Ectodermal cell (in vitro differentiated cells): Measurements from ENCODE around the gene NBAS.

Experiments used
- H3K27ac ChIP-seq: 2 replicates; pipeline ENCODE4 v1.7.0; 2013; ENCODE audit warnings: mild to moderate bottlenecking, low read depth, low read length; ENCODE audit not compliant: insufficient read depth, poor library complexity, severe bottlenecking
- H3K27me3 ChIP-seq: 2 replicates; pipeline ENCODE4 v1.7.0; 2013; ENCODE audit warnings: mild to moderate bottlenecking, low read length; ENCODE audit not compliant: insufficient read depth, control insufficient read depth, poor library complexity, severe bottlenecking
- H3K36me3 ChIP-seq: one replicate; pipeline ENCODE4 v1.7.0; 2013; ENCODE audit warnings: low read length; ENCODE audit not compliant: control insufficient read depth, insufficient read depth
- H3K4me1 ChIP-seq: one replicate; pipeline ENCODE4 v1.7.0; 2013; ENCODE audit warnings: low read length; ENCODE audit not compliant: control insufficient read depth, insufficient read depth
- H3K4me3 ChIP-seq: 2 replicates; pipeline ENCODE4 v1.7.0; 2013; ENCODE audit warnings: low read depth, low read length, control low read depth; ENCODE audit not compliant: insufficient read depth
- H3K9me3 ChIP-seq: 2 replicates; pipeline ENCODE4 v1.7.0; 2013; ENCODE audit warnings: mild to moderate bottlenecking, low read length, moderate library complexity; ENCODE audit not compliant: control insufficient read depth
- WGBS, 2 experiments: methylation state at CpG; one replicate each; pipeline ENCODE4 v1.1.7; 2013; ENCODE audit warnings: missing lambda C conversion rate in 2 of 2; 5-methylcytosine and 5-hydroxymethylcytosine counted together

Gene NBAS

DNA sequence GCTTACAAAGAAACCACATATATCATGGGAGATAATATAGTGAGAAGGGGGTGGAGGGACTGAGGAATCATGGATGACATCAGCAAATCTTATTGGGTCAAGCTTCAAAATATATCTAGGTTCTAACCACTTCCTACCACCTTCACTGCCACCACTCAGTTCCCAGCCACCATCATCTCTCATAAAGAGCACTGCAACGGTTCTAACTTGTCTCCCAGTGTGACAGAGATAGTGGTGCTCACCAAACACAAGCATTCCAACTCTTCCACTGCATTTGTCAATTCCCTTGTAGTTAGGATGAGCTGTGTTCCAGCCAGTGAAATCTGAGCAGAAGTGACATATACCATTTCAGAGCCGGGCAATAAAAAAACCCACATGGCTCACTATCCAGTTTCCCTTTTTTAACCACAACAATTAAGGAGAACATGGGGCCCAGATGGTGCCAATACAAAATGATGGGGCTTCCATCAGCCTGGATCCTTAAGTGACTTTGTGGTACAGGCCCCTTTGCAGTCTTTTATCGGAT is 318.1 kb downstream of the NBAS start:
- 92 to 94% methylated on average over 3 of the region's 3 CpGs for WGBS, 2 experiments

DNA sequence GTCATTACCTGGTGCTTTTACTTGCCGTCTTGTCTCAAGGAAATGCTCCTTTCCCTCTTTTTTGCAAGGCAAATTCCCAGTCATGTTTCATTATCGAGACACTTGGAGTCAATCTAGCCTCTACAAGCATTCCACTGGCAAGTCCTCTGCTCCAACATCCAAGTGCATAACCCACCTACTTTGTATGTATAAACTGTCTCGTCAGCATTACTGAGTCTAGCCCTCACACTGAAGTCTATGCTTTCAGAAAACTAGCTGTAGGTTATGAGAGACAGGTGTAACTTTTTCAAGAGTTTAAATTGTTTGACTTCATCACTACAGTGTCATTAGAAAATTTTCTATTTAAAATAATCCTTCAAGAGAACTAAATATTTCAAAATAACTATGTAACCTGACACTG is 319.2 kb downstream of the NBAS start:
- Histone ChIP-seq H3K9me3 (no peaks in the 10 kb centered on the region), H3K27ac (no peak overlapping the region), H3K36me3 (no peaks in the 10 kb centered on the region), H3K27me3 (no peaks in the 10 kb centered on the region), H3K4me3 (no peak overlapping the region), H3K4me1 (no peaks in the 10 kb centered on the region)
- WGBS, 2 experiments = 76 to 79% methylated on average over 2 to 3 of the region's 3 CpGs

More for the DNA sequence above, 318.1 kb downstream of the NBAS start:
- Histone ChIP-seq H3K36me3 (no peaks in the 10 kb centered on the region), H3K27ac (no peak overlapping the region), H3K27me3 (no peaks in the 10 kb centered on the region), H3K9me3 (no peaks in the 10 kb centered on the region), H3K4me3 (no peak overlapping the region), H3K4me1 (no peaks in the 10 kb centered on the region)

DNA sequence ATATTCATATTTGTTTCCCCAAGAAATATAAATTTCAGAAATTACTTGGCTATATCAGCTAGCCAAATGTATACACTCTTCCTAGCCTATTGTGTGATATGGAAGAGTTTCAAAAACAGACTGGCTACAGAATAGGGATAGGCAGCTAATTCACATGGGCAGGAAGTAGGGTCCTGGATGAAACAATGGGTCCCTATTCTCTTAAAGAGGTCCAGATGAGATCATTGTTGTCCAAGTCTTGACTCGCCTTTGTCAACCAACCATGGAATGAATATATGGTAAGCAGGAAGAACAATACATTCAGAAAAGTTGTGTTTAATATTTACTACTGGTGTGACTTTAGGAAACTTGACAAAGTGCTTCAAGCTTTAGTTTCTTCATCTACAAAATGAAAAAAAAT is 319.9 kb downstream of the NBAS start:
- no peaks in the 10 kb centered on the region for H3K27me3 ChIP-seq
- 87 to 96% methylated on average over 1 of the region's 1 CpG for WGBS, 2 experiments
- no peaks in the 10 kb centered on the region for H3K9me3 ChIP-seq
- H3K4me3 ChIP-seq = no peak overlapping the region
- H3K36me3 ChIP-seq = no peaks in the 10 kb centered on the region
- H3K4me1 ChIP-seq = no peaks in the 10 kb centered on the region
- H3K27ac ChIP-seq = no peak overlapping the region

DNA sequence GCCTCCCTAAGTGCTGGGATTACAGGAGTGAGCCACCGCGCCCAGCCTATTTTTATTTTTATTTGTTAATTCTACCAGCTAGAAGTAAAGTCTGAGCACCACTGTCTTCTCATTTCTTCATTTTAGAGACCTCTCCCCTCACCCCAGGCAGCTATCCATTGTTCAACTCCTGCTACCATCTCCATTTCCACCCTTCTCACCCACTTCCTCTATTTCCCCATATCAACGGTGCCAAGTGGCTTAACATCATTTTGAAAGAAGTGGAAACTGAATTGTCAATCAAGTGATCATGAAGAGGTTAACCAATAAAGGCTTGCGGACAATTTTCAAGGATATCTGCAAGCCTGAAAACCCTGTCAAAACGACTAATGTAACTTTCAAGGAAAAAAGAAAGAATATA is 323.1 kb downstream of the NBAS start:
- no peaks in the 10 kb centered on the region for H3K4me1 ChIP-seq
- H3K27me3 ChIP-seq = no peaks in the 10 kb centered on the region
- no peaks in the 10 kb centered on the region for H3K36me3 ChIP-seq
- H3K27ac ChIP-seq = no peak overlapping the region
- H3K9me3 ChIP-seq = no peaks in the 10 kb centered on the region
- 95 to 96% methylated on average over 5 of the region's 5 CpGs for WGBS, 2 experiments
- no peak overlapping the region for H3K4me3 ChIP-seq

- H3K4me3 ChIP-seq = no peak overlapping the region
- H3K27me3 ChIP-seq = no peaks in the 10 kb centered on the region
- no peaks in the 10 kb centered on the region for H3K9me3 ChIP-seq
- no peaks in the 10 kb centered on the region for H3K36me3 ChIP-seq
- 85 to 86% methylated on average over 7 of the region's 7 CpGs for WGBS, 2 experiments
- no peak overlapping the region for H3K27ac ChIP-seq
- H3K4me1 ChIP-seq = no peaks in the 10 kb centered on the region
Measured at GRCh38 chr2:15230599-15231192, 330.4 kb downstream of the NBAS start.

DNA sequence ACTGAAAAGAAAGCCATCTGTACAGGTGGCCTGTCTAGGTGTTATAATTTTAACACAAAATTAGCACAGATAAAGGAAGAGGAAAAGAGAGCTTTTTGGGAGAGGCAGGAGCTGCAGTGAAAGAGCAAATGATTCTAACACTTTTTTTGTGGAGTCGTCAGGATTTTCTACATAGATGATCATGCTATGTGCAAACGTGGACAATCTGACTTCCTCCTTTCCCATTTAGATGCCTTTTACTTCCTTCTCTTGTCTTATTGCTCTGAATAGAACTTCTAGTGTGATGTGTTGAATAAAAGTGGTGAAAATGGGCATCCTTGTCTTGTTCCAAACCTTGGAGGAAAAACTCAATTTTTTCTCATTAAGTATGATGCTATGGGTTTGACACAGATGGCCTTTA is 334.5 kb downstream of the NBAS start:
- Histone ChIP-seq H3K9me3 (no peaks in the 10 kb centered on the region), H3K27ac (no peak overlapping the region), H3K27me3 (no peaks in the 10 kb centered on the region), H3K4me3 (no peak overlapping the region), H3K36me3 (no peaks in the 10 kb centered on the region), H3K4me1 (no peaks in the 10 kb centered on the region)
- WGBS, 2 experiments = 92 to 96% methylated on average over 2 of the region's 2 CpGs

DNA sequence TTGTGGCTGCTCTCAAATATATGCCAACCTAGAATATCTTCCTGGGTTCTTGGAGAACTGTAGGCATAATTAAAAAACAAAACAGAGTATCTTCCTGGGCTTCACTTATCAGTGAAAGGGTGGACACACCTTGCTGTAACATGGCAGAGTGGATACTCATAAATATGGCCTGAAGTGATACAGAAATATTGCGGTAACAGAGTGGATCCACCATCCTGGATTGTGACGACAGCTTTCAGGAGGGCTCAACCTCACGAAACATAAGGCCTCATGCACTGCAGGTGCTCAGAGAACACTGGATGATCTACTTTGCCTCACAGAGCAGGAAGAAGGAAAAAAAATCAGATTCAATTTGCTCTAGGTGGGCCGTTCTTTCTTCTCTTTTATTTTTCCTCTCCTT is 336.0 kb downstream of the NBAS start:
- WGBS, 2 experiments = 94 to 97% methylated on average over 3 of the region's 4 CpGs
- H3K36me3 ChIP-seq = no peaks in the 10 kb centered on the region
- H3K4me3 ChIP-seq = no peak overlapping the region
- H3K27me3 ChIP-seq = no peaks in the 10 kb centered on the region
- H3K4me1 ChIP-seq = no peaks in the 10 kb centered on the region
- no peak overlapping the region for H3K27ac ChIP-seq
- H3K9me3 ChIP-seq = no peaks in the 10 kb centered on the region

GRCh38 chr2:15224641-15225040 is 336.5 kb downstream of the NBAS start:
- Histone ChIP-seq H3K27me3 (no peaks in the 10 kb centered on the region), H3K9me3 (no peaks in the 10 kb centered on the region), H3K4me3 (no peak overlapping the region), H3K27ac (no peak overlapping the region), H3K4me1 (no peaks in the 10 kb centered on the region), H3K36me3 (no peaks in the 10 kb centered on the region)
- 91 to 96% methylated on average over 6 of the region's 6 CpGs for WGBS, 2 experiments

- H3K4me3 ChIP-seq = no peak overlapping the region
- no peaks in the 10 kb centered on the region for H3K9me3 ChIP-seq
- no peaks in the 10 kb centered on the region for H3K36me3 ChIP-seq
- no peaks in the 10 kb centered on the region for H3K27me3 ChIP-seq
- H3K27ac ChIP-seq = no peak overlapping the region
- no peaks in the 10 kb centered on the region for H3K4me1 ChIP-seq
- 80 to 100% methylated on average over 2 of the region's 3 CpGs for WGBS, 2 experiments
Measured at GRCh38 chr2:15223887-15224286, 337.2 kb downstream of the NBAS start.

GRCh38 chr2:15222856-15223255 is 338.3 kb downstream of the NBAS start:
- no peaks in the 10 kb centered on the region for H3K27me3 ChIP-seq
- WGBS, 2 experiments = 91 to 100% methylated on average over 2 to 3 of the region's 3 CpGs
- no peak overlapping the region for H3K27ac ChIP-seq
- H3K4me1 ChIP-seq = no peaks in the 10 kb centered on the region
- no peak overlapping the region for H3K4me3 ChIP-seq
- H3K36me3 ChIP-seq = no peaks in the 10 kb centered on the region
- no peaks in the 10 kb centered on the region for H3K9me3 ChIP-seq

DNA sequence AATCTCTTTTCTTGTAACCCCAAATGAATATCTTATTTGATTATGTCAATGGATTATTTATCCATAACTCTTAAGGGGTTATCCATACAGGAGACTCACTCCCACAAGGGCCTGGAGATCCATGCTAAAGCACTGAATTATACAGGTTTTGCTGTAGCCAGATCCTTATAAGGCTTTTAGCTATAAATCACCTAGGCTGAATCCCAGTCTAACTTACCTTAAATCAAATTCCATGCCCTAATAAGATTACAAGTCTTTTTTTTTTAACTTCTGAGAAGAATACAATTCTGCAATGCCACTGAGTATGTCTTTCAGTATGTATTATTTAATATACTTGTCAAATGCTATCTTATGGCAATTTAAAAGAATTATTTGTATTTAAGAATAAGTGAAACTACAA is 340.5 kb downstream of the NBAS start:
- H3K4me3 ChIP-seq = no peak overlapping the region
- no peak overlapping the region for H3K27ac ChIP-seq
- H3K27me3 ChIP-seq = no peaks in the 10 kb centered on the region
- no peaks in the 10 kb centered on the region for H3K36me3 ChIP-seq
- no peaks in the 10 kb centered on the region for H3K9me3 ChIP-seq
- no peaks in the 10 kb centered on the region for H3K4me1 ChIP-seq
